SU-DHL-6 (cell line): Measurements from ENCODE around the gene AFF3.

Experiments used
- EZH2phosphoT487 ChIP-seq: fragments of 200-600 bp; sonication (generic), shearing (Covaris generic); conservative IDR thresholded peaks from 2 replicates; pipeline ENCODE4 v1.6.1; 2018; ENCODE audit warnings: mild to moderate bottlenecking, antibody characterized with exemption, low read length, moderate library complexity, mixed read lengths
- TF ChIP-seq, protein P1 (sequence below): fragments of 200-600 bp; sonication (generic); IDR thresholded peaks from one replicate; pipeline ENCODE4 v1.5.1; 2017; ENCODE audit warnings: antibody characterized with exemption, mild to moderate bottlenecking, low read length, moderate library complexity; ENCODE audit not compliant: insufficient read depth, poor library complexity, severe bottlenecking

DNA sequence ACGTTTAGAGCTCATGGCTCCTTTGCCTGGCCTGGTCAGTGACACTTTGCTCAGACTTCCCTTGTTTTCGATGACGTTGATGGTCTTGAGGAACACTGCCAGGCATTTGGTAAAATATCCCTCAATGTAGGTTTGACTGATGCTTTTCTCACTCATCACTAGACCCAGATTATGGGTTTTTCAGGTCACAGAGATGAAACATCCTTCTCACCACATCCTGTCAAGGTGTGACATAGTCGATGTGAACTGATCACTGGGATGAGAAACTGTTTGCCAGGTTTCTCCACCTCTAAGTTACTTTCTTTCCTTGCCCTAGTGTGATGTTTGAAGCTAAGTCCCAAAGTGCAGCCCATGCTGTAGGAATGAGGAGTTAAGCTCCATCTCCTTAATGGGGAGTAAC lies 81.5 kb downstream of the AFF3 start:
- TF ChIP-seq, protein P1, sequence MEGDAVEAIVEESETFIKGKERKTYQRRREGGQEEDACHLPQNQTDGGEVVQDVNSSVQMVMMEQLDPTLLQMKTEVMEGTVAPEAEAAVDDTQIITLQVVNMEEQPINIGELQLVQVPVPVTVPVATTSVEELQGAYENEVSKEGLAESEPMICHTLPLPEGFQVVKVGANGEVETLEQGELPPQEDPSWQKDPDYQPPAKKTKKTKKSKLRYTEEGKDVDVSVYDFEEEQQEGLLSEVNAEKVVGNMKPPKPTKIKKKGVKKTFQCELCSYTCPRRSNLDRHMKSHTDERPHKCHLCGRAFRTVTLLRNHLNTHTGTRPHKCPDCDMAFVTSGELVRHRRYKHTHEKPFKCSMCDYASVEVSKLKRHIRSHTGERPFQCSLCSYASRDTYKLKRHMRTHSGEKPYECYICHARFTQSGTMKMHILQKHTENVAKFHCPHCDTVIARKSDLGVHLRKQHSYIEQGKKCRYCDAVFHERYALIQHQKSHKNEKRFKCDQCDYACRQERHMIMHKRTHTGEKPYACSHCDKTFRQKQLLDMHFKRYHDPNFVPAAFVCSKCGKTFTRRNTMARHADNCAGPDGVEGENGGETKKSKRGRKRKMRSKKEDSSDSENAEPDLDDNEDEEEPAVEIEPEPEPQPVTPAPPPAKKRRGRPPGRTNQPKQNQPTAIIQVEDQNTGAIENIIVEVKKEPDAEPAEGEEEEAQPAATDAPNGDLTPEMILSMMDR, result no peak
- no peak for TF ChIP-seq EZH2phosphoT487
